ENCODE measurements around the gene FRK.
"Not testable (repeated sequence)": the region's sequence is repeated elsewhere in the genome, so short reads cannot be mapped to it uniquely, and the experiment has no call there.

The FRK gene

GRCh38 chr6:115934145-115934544, 126.5 kb downstream of the FRK start:
- DNase-seq: no peak

- DNase-seq: peak; percentile 9
These were observed 128.2 kb downstream of the FRK start for GRCh38 chr6:115932481-115932880.

- not testable (repeated sequence) for DNase-seq
These were observed 132.7 kb downstream of the FRK start for GRCh38 chr6:115928000-115928399.

GRCh38 chr6:115922971-115923370, 137.7 kb downstream of the FRK start:
- DNase-seq: no peak

- no peak for DNase-seq
These were observed 146.6 kb downstream of the FRK start for GRCh38 chr6:115914098-115914497.

- DNase-seq: no peak
These were observed 150.7 kb downstream of the FRK start for GRCh38 chr6:115909923-115910546.

- DNase-seq: no peak
These were observed 151.7 kb downstream of the FRK start for GRCh38 chr6:115908906-115909559.

GRCh38 chr6:115905471-115905870, 155.2 kb downstream of the FRK start:
- no peak for DNase-seq

GRCh38 chr6:115902436-115902835, 158.3 kb downstream of the FRK start:
- DNase-seq: no peak

- no peak for DNase-seq
These were observed 158.8 kb downstream of the FRK start for GRCh38 chr6:115901896-115902295.

- no peak for DNase-seq
These were observed 160.9 kb downstream of the FRK start for GRCh38 chr6:115899730-115900282.

- DNase-seq: peak; percentile 32
These were observed 162.4 kb downstream of the FRK start for GRCh38 chr6:115898246-115898645.

GRCh38 chr6:115896538-115897129, 164.1 kb downstream of the FRK start:
- peak; percentile 5 for DNase-seq

GRCh38 chr6:115894426-115894992, 166.2 kb downstream of the FRK start:
- no peak for DNase-seq

GRCh38 chr6:115891750-115892149, 168.9 kb downstream of the FRK start:
- no peak for DNase-seq

GRCh38 chr6:115891111-115891669, 169.5 kb downstream of the FRK start:
- DNase-seq: peak; percentile 49

GRCh38 chr6:115890238-115890637, 170.5 kb downstream of the FRK start:
- DNase-seq: no peak

GRCh38 chr6:115888687-115889470, 171.8 kb downstream of the FRK start:
- DNase-seq: not testable (repeated sequence)

- DNase-seq: no peak
These were observed 172.8 kb downstream of the FRK start for GRCh38 chr6:115887891-115888290.

GRCh38 chr6:115885636-115886366, 174.9 kb downstream of the FRK start:
- no peak for DNase-seq

GRCh38 chr6:115882771-115883170, 177.9 kb downstream of the FRK start:
- no peak for DNase-seq

- no peak for DNase-seq
These were observed 178.5 kb downstream of the FRK start for GRCh38 chr6:115882174-115882573.

Data from HCEC 1CT (cell line).